ENCODE results near the gene CD72. TPM values are rescaled to one million over a fixed set of nuclear protein-coding genes. Genes with fewer than 3 reads are reported as not detected.
A peak's percentile ranks its signal among the peaks of the same experiment; 100 is the strongest.

The CD72 gene
- total RNA-seq, 1 donor from 2014 or later, result 1.1 TPM

- Mint-ChIP-seq H3K36me3 (ENCODE audit: low read depth) (peaks cover 13% of the 10 kb centered on the region), H3K9me3 (ENCODE audit: low read depth) (no peaks in the 10 kb centered on the region), H3K27me3 (ENCODE audit: low read depth) (peaks cover 17% of the 10 kb centered on the region), H3K4me1 (ENCODE audit: low read depth) (peaks cover 12% of the 10 kb centered on the region), H3K4me3 (ENCODE audit: unreplicated experiment) (no peak overlapping the region), H3K27ac (ENCODE audit: unreplicated experiment) (no peak overlapping the region)
- no peak for DNase-seq (ENCODE audit: low spot score)
- TF ChIP-seq CTCF (IDR thresholded peaks at IDR 0.05), result peak; percentile 81
Measured at GRCh38 chr9:35611230-35611797, 6.9 kb downstream of the CD72 start.

- TF ChIP-seq CTCF (IDR thresholded peaks at IDR 0.05), result no peak
- Mint-ChIP-seq H3K9me3 (ENCODE audit: low read depth) (no peaks in the 10 kb centered on the region), H3K4me1 (ENCODE audit: low read depth) (peaks cover 14% of the 10 kb centered on the region), H3K4me3 (ENCODE audit: unreplicated experiment) (no peak overlapping the region), H3K27me3 (ENCODE audit: low read depth) (peaks cover 3% of the 10 kb centered on the region), H3K27ac (ENCODE audit: unreplicated experiment) (peak overlapping the region; percentile 12), H3K36me3 (ENCODE audit: low read depth) (peaks cover 13% of the 10 kb centered on the region)
- DNase-seq (ENCODE audit: low spot score), result peak; percentile 67
Measured at GRCh38 chr9:35609820-35610163, 8.4 kb downstream of the CD72 start.

GRCh38 chr9:35609001-35609819 is 9.0 kb downstream of the CD72 start:
- no peak overlapping the region for H3K4me3 Mint-ChIP-seq (ENCODE audit: unreplicated experiment)
- H3K4me1 Mint-ChIP-seq (ENCODE audit: low read depth), result peaks cover 19% of the 10 kb centered on the region
- no peaks in the 10 kb centered on the region for H3K9me3 Mint-ChIP-seq (ENCODE audit: low read depth)
- H3K27me3 Mint-ChIP-seq (ENCODE audit: low read depth), result no peaks in the 10 kb centered on the region
- peak; percentile 79 for DNase-seq (ENCODE audit: low spot score)
- H3K27ac Mint-ChIP-seq (ENCODE audit: unreplicated experiment), result peak overlapping the region; percentile 12
- no peak for TF ChIP-seq CTCF (IDR thresholded peaks at IDR 0.05)
- H3K36me3 Mint-ChIP-seq (ENCODE audit: low read depth), result peaks cover 13% of the 10 kb centered on the region

- H3K27ac Mint-ChIP-seq (ENCODE audit: unreplicated experiment), result no peak overlapping the region
- H3K4me1 Mint-ChIP-seq (ENCODE audit: low read depth), result peaks cover 28% of the 10 kb centered on the region
- H3K4me3 Mint-ChIP-seq (ENCODE audit: unreplicated experiment), result no peak overlapping the region
- peak; percentile 32 for DNase-seq (ENCODE audit: low spot score)
- no peaks in the 10 kb centered on the region for H3K9me3 Mint-ChIP-seq (ENCODE audit: low read depth)
- H3K27me3 Mint-ChIP-seq (ENCODE audit: low read depth), result no peaks in the 10 kb centered on the region
- peaks cover 13% of the 10 kb centered on the region for H3K36me3 Mint-ChIP-seq (ENCODE audit: low read depth)
- TF ChIP-seq CTCF (IDR thresholded peaks at IDR 0.05), result no peak
Measured at GRCh38 chr9:35608221-35608620, 10.0 kb downstream of the CD72 start.

- H3K9me3 Mint-ChIP-seq (ENCODE audit: low read depth), result no peaks in the 10 kb centered on the region
- no peak overlapping the region for H3K27ac Mint-ChIP-seq (ENCODE audit: unreplicated experiment)
- H3K4me3 Mint-ChIP-seq (ENCODE audit: unreplicated experiment), result peak overlapping the region; percentile 7
- DNase-seq (ENCODE audit: low spot score), result peak; percentile 61
- no peak for TF ChIP-seq CTCF (IDR thresholded peaks at IDR 0.05)
- no peaks in the 10 kb centered on the region for H3K27me3 Mint-ChIP-seq (ENCODE audit: low read depth)
- H3K36me3 Mint-ChIP-seq (ENCODE audit: low read depth), result peaks cover 13% of the 10 kb centered on the region
- H3K4me1 Mint-ChIP-seq (ENCODE audit: low read depth), result peaks cover 37% of the 10 kb centered on the region
Measured at GRCh38 chr9:35606726-35607125, 11.5 kb downstream of the CD72 start.

Data from chondrocyte (in vitro differentiated cells).